Subcutaneous adipose tissue (tissue), 4 donors: ENCODE results near the gene ZFP90. TPM values are rescaled to one million over a fixed set of nuclear protein-coding genes. Genes with fewer than 3 reads are reported as not detected.

ENCODE experiments used
- CTCF ChIP-seq: fragments of 450-650 bp; IDR thresholded peaks from one replicate; pipeline ENCODE4 v1.5.1; 2016; ENCODE audit warnings: low read depth, mild to moderate bottlenecking, control low read depth, antibody characterized with exemption, moderate library complexity
- total RNA-seq, 4 donors: library from RNA; depleted of rRNA; stranded (reverse); fragments of >200 nt; gene quantifications; one replicate each; pipeline ENCODE4 v1.1.0, GENCODE V29; 2016

The ZFP90 gene
- total RNA-seq, 4 donors from 2014 or later, result 22.2 to 60.3 (median 47.5) TPM

- no peak for TF ChIP-seq CTCF
Measured at GRCh38 chr16:68519225-68519745, 19.8 kb upstream of the ZFP90 start.

GRCh38 chr16:68520649-68521086, 18.4 kb upstream of the ZFP90 start:
- no peak for TF ChIP-seq CTCF

GRCh38 chr16:68524069-68524820, 14.8 kb upstream of the ZFP90 start:
- TF ChIP-seq CTCF, result no peak

GRCh38 chr16:68526143-68526781, 12.8 kb upstream of the ZFP90 start:
- TF ChIP-seq CTCF, result no peak

- TF ChIP-seq CTCF, result no peak
Measured at GRCh38 chr16:68526782-68527145, 12.3 kb upstream of the ZFP90 start.

- TF ChIP-seq CTCF, result no peak
Measured at GRCh38 chr16:68528233-68528632, 10.9 kb upstream of the ZFP90 start.

- no peak for TF ChIP-seq CTCF
Measured at GRCh38 chr16:68528686-68529379, 10.3 kb upstream of the ZFP90 start.
